GM23338 (cell line): Measurements from ENCODE around the gene CASP6. TPM values are rescaled to one million over a fixed set of nuclear protein-coding genes. Genes with fewer than 3 reads are reported as not detected.

Experiments
- ATAC-seq: fragments of 200-7000 bp; cut with Tn5 transposase; 3 replicates; pipeline ENCODE4 v1.9.1; 2020
- DNase-seq: peaks from one replicate; pipeline ENCODE4 v3.0.0-alpha.2; 2015; ENCODE audit warnings: low spot score
- H2AFZ ChIP-seq: fragments of 200-600 bp; sonication (generic); 2 replicates; pipeline ENCODE4 v1.8.0; 2016; ENCODE audit warnings: antibody characterized with exemption, mild to moderate bottlenecking, moderate library complexity
- H3F3A ChIP-seq: fragments of 200-600 bp; sonication (generic); replicated peaks from 2 replicates; pipeline ENCODE4 v1.8.0; 2017; ENCODE audit warnings: antibody characterized with exemption, mixed run types, low read depth
- H3K27ac ChIP-seq: fragments of 200-600 bp; sonication (generic); 2 replicates; pipeline ENCODE4 v1.6.1; 2016; ENCODE audit warnings: low read depth
- H3K27me3 ChIP-seq: fragments of 200-600 bp; sonication (generic); 2 replicates; pipeline ENCODE4 v1.8.0; 2016; ENCODE audit warnings: mild to moderate bottlenecking, mixed run types, moderate library complexity; ENCODE audit not compliant: insufficient read depth
- H3K36me3 ChIP-seq: fragments of 200-600 bp; sonication (generic); 2 replicates; pipeline ENCODE4 v1.8.0; 2016; ENCODE audit warnings: mild to moderate bottlenecking; ENCODE audit not compliant: insufficient read depth
- H3K4me1 ChIP-seq: fragments of 200-600 bp; sonication (generic); 2 replicates; pipeline ENCODE4 v1.8.0; 2016; ENCODE audit warnings: mild to moderate bottlenecking, moderate library complexity; ENCODE audit not compliant: insufficient read depth
- H3K4me2 ChIP-seq: fragments of 200-600 bp; sonication (generic); 2 replicates; pipeline ENCODE4 v1.7.1; 2017; ENCODE audit warnings: mixed run types
- H3K4me3 ChIP-seq: fragments of 200-600 bp; sonication (generic); 2 replicates; pipeline ENCODE4 v1.6.1; 2016; ENCODE audit warnings: mixed run types
- H3K79me2 ChIP-seq: fragments of 200-600 bp; sonication (generic); replicated peaks from 2 replicates; pipeline ENCODE4 v1.8.0; 2017; ENCODE audit warnings: mild to moderate bottlenecking; ENCODE audit not compliant: insufficient read depth
- H3K9me2 ChIP-seq: fragments of 200-600 bp; sonication (generic); 2 replicates; pipeline ENCODE4 v1.8.0; 2017; ENCODE audit not compliant: insufficient read depth
- H4K20me1 ChIP-seq: fragments of 200-600 bp; sonication (generic); replicated peaks from 2 replicates; pipeline ENCODE4 v1.8.0; 2017; ENCODE audit warnings: mild to moderate bottlenecking; ENCODE audit not compliant: insufficient read depth
- H3K27ac Mint-ChIP-seq: 2 replicates; pipeline ENCODE4 v1.8.0; 2020; ENCODE audit warnings: inconsistent platforms, mild to moderate bottlenecking, moderate library complexity, mixed read lengths
- H3K27me3 Mint-ChIP-seq: 3 replicates; pipeline ENCODE4 v1.8.0; 2022; ENCODE audit warnings: low read depth, mild to moderate bottlenecking, moderate library complexity, mixed read lengths, inconsistent platforms; ENCODE audit not compliant: insufficient read depth, poor library complexity
- H3K36me3 Mint-ChIP-seq: 3 replicates; pipeline ENCODE4 v1.8.0; 2021; ENCODE audit warnings: low read depth, mild to moderate bottlenecking, inconsistent platforms, moderate library complexity, mixed read lengths
- H3K4me1 Mint-ChIP-seq: 3 replicates; pipeline ENCODE4 v1.8.0; 2020; ENCODE audit warnings: mild to moderate bottlenecking, inconsistent platforms, mixed read lengths
- H3K4me3 Mint-ChIP-seq: 3 replicates; pipeline ENCODE4 v1.8.0; 2021; ENCODE audit warnings: moderate library complexity, mild to moderate bottlenecking, inconsistent platforms, mixed read lengths
- H3K9me3 Mint-ChIP-seq: 3 replicates; pipeline ENCODE4 v1.8.0; 2020; ENCODE audit warnings: moderate library complexity, mild to moderate bottlenecking, inconsistent platforms, mixed read lengths
- CREB1 ChIP-seq: fragments of 250-450 bp; sonication (Bioruptor Pico); IDR thresholded peaks from 2 replicates; pipeline ENCODE4 v1.5.0; 2020; ENCODE audit warnings: low read depth, mild to moderate bottlenecking, moderate library complexity
- EZH2 ChIP-seq: fragments of 200-600 bp; sonication (generic); IDR thresholded peaks from one replicate; pipeline ENCODE4 v1.8.0; 2017; ENCODE audit warnings: antibody characterized with exemption, mild to moderate bottlenecking, low read depth; ENCODE audit not compliant: unreplicated experiment
- EZH2phosphoT487 ChIP-seq: fragments of 200-600 bp; sonication (generic); IDR thresholded peaks from one replicate; pipeline ENCODE4 v1.8.1; 2018; ENCODE audit warnings: antibody characterized with exemption; ENCODE audit not compliant: unreplicated experiment
- JUNB ChIP-seq: IDR thresholded peaks from one replicate; pipeline ENCODE4 v1.6.1; 2016; ENCODE audit warnings: antibody characterized with exemption; ENCODE audit not compliant: unreplicated experiment
- NANOG ChIP-seq: IDR thresholded peaks from 2 replicates; pipeline ENCODE4 v1.6.1; 2016; ENCODE audit warnings: antibody characterized with exemption, borderline replicate concordance
- POLR2AphosphoS5 ChIP-seq: IDR thresholded peaks from 2 replicates; pipeline ENCODE4 v1.6.1; 2016; ENCODE audit warnings: antibody characterized with exemption, low read depth
- STAT1 ChIP-seq: IDR thresholded peaks from one replicate; pipeline ENCODE4 v1.6.1; 2016; ENCODE audit warnings: antibody characterized with exemption; ENCODE audit not compliant: unreplicated experiment
- ZNF114 ChIP-seq: fragments of 250-450 bp; sonication (Bioruptor Pico); IDR thresholded peaks from 2 replicates; pipeline ENCODE4 v1.5.0; 2020; ENCODE audit warnings: mild to moderate bottlenecking, moderate library complexity
- ZNF331 ChIP-seq: fragments of 250-450 bp; sonication (Bioruptor Pico); IDR thresholded peaks from 2 replicates; pipeline ENCODE4 v1.5.0; 2020; ENCODE audit warnings: low read depth, mild to moderate bottlenecking, moderate library complexity
- polyA plus RNA-seq: library from polyadenylated mRNA; unstranded; fragments of >200 nt; fragmentation: Nextera tagmentation; extraction: Ambion mirVana; gene quantifications from 2 replicates; pipeline ENCODE4 v1.2.1, GENCODE V29; 2016
- total RNA-seq: library from RNA; depleted of rRNA; stranded (reverse); fragments of >200 nt; shearing (Covaris generic); gene quantifications from 2 replicates; pipeline ENCODE4 v1.2.3, GENCODE V29; 2014
- TF ChIP-seq, protein P1 (sequence below): IDR thresholded peaks from one replicate; pipeline ENCODE4 v1.6.1; 2018; ENCODE audit warnings: antibody characterized with exemption; ENCODE audit not compliant: unreplicated experiment
- TF ChIP-seq, protein P2 (sequence below): fragments of 250-450 bp; sonication (Bioruptor Pico); IDR thresholded peaks from 2 replicates; pipeline ENCODE4 v1.5.0; 2020; ENCODE audit warnings: mild to moderate bottlenecking, moderate library complexity
- TF ChIP-seq, protein P3 (sequence below): IDR thresholded peaks from 2 replicates; pipeline ENCODE4 v1.6.1; 2016; ENCODE audit warnings: antibody characterized with exemption
- TF ChIP-seq, protein P4 (sequence below), 2 experiments: fragments of 200-600 bp in 1 of 2; sonication (generic) in 1 of 2; conservative IDR thresholded peaks; 2 replicates each; pipeline versions ENCODE4 v1.5.1 to v1.6.1; 2016 to 2017; ENCODE audit warnings: antibody characterized with exemption in 2 of 2, low read depth in 2 of 2, mild to moderate bottlenecking in 2 of 2, moderate library complexity in 1 of 2

The CASP6 gene
- total and polyA plus RNA-seq, 2 experiments from 2014 or later: 30.5 to 35.4 TPM

DNA sequence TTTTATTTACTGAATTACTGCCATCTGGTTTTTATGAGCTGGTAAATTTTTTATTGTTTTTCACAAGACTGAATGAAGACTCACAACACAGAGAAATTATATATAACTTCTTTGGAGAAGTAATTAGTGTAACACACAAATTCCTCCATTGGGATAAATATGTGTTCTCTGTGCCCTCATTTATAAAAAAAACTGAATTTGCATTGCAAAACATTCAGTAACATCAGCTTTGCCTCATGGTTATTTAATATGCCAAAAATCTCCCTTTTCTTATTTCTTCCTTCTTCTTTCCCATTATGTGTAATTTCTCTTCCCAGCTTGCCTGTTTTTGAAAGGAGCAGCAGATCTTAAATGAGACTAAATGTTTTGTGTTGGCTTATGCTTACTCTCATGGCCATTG lies 18.5 kb downstream of the CASP6 start:
- TF ChIP-seq NANOG: no peak
- TF ChIP-seq JUNB: no peak
- TF ChIP-seq EZH2: no peak
- no peak for TF ChIP-seq CREB1 (CRISPR knock-in tag)
- TF ChIP-seq, protein P1, sequence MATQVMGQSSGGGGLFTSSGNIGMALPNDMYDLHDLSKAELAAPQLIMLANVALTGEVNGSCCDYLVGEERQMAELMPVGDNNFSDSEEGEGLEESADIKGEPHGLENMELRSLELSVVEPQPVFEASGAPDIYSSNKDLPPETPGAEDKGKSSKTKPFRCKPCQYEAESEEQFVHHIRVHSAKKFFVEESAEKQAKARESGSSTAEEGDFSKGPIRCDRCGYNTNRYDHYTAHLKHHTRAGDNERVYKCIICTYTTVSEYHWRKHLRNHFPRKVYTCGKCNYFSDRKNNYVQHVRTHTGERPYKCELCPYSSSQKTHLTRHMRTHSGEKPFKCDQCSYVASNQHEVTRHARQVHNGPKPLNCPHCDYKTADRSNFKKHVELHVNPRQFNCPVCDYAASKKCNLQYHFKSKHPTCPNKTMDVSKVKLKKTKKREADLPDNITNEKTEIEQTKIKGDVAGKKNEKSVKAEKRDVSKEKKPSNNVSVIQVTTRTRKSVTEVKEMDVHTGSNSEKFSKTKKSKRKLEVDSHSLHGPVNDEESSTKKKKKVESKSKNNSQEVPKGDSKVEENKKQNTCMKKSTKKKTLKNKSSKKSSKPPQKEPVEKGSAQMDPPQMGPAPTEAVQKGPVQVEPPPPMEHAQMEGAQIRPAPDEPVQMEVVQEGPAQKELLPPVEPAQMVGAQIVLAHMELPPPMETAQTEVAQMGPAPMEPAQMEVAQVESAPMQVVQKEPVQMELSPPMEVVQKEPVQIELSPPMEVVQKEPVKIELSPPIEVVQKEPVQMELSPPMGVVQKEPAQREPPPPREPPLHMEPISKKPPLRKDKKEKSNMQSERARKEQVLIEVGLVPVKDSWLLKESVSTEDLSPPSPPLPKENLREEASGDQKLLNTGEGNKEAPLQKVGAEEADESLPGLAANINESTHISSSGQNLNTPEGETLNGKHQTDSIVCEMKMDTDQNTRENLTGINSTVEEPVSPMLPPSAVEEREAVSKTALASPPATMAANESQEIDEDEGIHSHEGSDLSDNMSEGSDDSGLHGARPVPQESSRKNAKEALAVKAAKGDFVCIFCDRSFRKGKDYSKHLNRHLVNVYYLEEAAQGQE: no peak
- no peak for TF ChIP-seq EZH2phosphoT487
- TF ChIP-seq, protein P2, sequence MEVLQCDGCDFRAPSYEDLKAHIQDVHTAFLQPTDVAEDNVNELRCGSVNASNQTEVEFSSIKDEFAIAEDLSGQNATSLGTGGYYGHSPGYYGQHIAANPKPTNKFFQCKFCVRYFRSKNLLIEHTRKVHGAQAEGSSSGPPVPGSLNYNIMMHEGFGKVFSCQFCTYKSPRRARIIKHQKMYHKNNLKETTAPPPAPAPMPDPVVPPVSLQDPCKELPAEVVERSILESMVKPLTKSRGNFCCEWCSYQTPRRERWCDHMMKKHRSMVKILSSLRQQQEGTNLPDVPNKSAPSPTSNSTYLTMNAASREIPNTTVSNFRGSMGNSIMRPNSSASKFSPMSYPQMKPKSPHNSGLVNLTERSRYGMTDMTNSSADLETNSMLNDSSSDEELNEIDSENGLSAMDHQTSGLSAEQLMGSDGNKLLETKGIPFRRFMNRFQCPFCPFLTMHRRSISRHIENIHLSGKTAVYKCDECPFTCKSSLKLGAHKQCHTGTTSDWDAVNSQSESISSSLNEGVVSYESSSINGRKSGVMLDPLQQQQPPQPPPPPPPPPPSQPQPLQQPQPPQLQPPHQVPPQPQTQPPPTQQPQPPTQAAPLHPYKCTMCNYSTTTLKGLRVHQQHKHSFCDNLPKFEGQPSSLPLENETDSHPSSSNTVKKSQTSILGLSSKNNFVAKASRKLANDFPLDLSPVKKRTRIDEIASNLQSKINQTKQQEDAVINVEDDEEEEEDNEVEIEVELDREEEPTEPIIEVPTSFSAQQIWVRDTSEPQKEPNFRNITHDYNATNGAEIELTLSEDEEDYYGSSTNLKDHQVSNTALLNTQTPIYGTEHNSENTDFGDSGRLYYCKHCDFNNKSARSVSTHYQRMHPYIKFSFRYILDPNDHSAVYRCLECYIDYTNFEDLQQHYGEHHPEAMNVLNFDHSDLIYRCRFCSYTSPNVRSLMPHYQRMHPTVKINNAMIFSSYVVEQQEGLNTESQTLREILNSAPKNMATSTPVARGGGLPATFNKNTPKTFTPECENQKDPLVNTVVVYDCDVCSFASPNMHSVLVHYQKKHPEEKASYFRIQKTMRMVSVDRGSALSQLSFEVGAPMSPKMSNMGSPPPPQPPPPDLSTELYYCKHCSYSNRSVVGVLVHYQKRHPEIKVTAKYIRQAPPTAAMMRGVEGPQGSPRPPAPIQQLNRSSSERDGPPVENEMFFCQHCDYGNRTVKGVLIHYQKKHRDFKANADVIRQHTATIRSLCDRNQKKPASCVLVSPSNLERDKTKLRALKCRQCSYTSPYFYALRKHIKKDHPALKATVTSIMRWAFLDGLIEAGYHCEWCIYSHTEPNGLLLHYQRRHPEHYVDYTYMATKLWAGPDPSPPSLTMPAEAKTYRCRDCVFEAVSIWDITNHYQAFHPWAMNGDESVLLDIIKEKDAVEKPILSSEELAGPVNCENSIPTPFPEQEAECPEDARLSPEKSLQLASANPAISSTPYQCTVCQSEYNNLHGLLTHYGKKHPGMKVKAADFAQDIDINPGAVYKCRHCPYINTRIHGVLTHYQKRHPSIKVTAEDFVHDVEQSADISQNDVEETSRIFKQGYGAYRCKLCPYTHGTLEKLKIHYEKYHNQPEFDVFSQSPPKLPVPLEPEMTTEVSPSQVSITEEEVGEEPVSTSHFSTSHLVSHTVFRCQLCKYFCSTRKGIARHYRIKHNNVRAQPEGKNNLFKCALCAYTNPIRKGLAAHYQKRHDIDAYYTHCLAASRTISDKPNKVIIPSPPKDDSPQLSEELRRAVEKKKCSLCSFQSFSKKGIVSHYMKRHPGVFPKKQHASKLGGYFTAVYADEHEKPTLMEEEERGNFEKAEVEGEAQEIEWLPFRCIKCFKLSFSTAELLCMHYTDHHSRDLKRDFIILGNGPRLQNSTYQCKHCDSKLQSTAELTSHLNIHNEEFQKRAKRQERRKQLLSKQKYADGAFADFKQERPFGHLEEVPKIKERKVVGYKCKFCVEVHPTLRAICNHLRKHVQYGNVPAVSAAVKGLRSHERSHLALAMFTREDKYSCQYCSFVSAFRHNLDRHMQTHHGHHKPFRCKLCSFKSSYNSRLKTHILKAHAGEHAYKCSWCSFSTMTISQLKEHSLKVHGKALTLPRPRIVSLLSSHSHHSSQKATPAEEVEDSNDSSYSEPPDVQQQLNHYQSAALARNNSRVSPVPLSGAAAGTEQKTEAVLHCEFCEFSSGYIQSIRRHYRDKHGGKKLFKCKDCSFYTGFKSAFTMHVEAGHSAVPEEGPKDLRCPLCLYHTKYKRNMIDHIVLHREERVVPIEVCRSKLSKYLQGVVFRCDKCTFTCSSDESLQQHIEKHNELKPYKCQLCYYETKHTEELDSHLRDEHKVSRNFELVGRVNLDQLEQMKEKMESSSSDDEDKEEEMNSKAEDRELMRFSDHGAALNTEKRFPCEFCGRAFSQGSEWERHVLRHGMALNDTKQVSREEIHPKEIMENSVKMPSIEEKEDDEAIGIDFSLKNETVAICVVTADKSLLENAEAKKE (CRISPR knock-in tag): no peak
- TF ChIP-seq, protein P3, sequence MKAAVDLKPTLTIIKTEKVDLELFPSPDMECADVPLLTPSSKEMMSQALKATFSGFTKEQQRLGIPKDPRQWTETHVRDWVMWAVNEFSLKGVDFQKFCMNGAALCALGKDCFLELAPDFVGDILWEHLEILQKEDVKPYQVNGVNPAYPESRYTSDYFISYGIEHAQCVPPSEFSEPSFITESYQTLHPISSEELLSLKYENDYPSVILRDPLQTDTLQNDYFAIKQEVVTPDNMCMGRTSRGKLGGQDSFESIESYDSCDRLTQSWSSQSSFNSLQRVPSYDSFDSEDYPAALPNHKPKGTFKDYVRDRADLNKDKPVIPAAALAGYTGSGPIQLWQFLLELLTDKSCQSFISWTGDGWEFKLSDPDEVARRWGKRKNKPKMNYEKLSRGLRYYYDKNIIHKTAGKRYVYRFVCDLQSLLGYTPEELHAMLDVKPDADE: no peak
- TF ChIP-seq STAT1: no peak
- no peak for TF ChIP-seq ZNF331 (CRISPR knock-in tag)
- TF ChIP-seq ZNF114 (CRISPR knock-in tag): no peak
- TF ChIP-seq, protein P4, sequence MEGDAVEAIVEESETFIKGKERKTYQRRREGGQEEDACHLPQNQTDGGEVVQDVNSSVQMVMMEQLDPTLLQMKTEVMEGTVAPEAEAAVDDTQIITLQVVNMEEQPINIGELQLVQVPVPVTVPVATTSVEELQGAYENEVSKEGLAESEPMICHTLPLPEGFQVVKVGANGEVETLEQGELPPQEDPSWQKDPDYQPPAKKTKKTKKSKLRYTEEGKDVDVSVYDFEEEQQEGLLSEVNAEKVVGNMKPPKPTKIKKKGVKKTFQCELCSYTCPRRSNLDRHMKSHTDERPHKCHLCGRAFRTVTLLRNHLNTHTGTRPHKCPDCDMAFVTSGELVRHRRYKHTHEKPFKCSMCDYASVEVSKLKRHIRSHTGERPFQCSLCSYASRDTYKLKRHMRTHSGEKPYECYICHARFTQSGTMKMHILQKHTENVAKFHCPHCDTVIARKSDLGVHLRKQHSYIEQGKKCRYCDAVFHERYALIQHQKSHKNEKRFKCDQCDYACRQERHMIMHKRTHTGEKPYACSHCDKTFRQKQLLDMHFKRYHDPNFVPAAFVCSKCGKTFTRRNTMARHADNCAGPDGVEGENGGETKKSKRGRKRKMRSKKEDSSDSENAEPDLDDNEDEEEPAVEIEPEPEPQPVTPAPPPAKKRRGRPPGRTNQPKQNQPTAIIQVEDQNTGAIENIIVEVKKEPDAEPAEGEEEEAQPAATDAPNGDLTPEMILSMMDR (conservative IDR thresholded peaks at IDR 0.05; ENCODE audit: low read depth in 2 of 2): no peak
- TF ChIP-seq POLR2AphosphoS5: no peak
- no peak for ATAC-seq

More for the DNA sequence above, 18.5 kb downstream of the CASP6 start:
- H3K27ac Mint-ChIP-seq: no peak overlapping the region
- Histone ChIP-seq H3F3A (no peaks in the 10 kb centered on the region), H3K4me1 (peaks cover 23% of the 10 kb centered on the region), H4K20me1 (no peaks in the 10 kb centered on the region), H2AFZ (no peak overlapping the region), H3K4me2 (no peak overlapping the region), H3K9me2 (no peaks in the 10 kb centered on the region; the same call in 1 of the 2 replicates), H3K27ac (no peak overlapping the region), H3K4me3 (no peak overlapping the region), H3K79me2 (no peaks in the 10 kb centered on the region), H3K36me3 (no peaks in the 10 kb centered on the region), H3K27me3 (no peaks in the 10 kb centered on the region)
- H3K4me3 Mint-ChIP-seq: no peak overlapping the region
- peaks cover 31% of the 10 kb centered on the region for H3K36me3 Mint-ChIP-seq
- peaks cover 13% of the 10 kb centered on the region for H3K9me3 Mint-ChIP-seq
- DNase-seq: no peak
- H3K27me3 Mint-ChIP-seq: no peaks in the 10 kb centered on the region
- peaks cover 32% of the 10 kb centered on the region for H3K4me1 Mint-ChIP-seq
